Activated T-cell treated with anti-CD3 and anti-CD28 coated beads, Interleukin-2, amount 50 U/mL, for 4 hours (primary cell): ENCODE results near the gene TOMT. TPM values are rescaled to one million over a fixed set of nuclear protein-coding genes. Genes with fewer than 3 reads are reported as not detected.

Experiments used
- ATAC-seq, 2 donors: fragments of 200-7000 bp; cut with Tn5 transposase; one replicate each; pipeline ENCODE4 v1.10.0; 2021
- DNase-seq: peaks from one replicate; pipeline ENCODE4 v3.0.0-alpha.2; 2020
- H3K27me3 Mint-ChIP-seq: one replicate; pipeline ENCODE4 v1.8.0; 2021; ENCODE audit warnings: low read depth, mixed read lengths
- H3K36me3 Mint-ChIP-seq: one replicate; pipeline ENCODE4 v1.8.0; 2022; ENCODE audit warnings: mixed read lengths; ENCODE audit not compliant: insufficient read depth
- H3K4me1 Mint-ChIP-seq: one replicate; pipeline ENCODE4 v1.8.0; 2021; ENCODE audit warnings: low read depth, mixed read lengths
- H3K4me3 Mint-ChIP-seq: one replicate; pipeline ENCODE4 v1.8.0; 2021; ENCODE audit warnings: mild to moderate bottlenecking, moderate library complexity, mixed read lengths
- H3K9me3 Mint-ChIP-seq: one replicate; pipeline ENCODE4 v1.8.0; 2021; ENCODE audit warnings: mixed read lengths
- total RNA-seq, 3 donors: library from RNA; stranded (reverse); gene quantifications; one replicate each; pipeline ENCODE4 v1.2.1, GENCODE V29; 2021

Gene TOMT
- total RNA-seq, 3 donors from 2014 or later = not detected

GRCh38 chr11:72080326-72081183 is 25.2 kb upstream of the TOMT start, which contains the start of the genes LRRC51 and NUMA1:
TSS of gene LRRC51 (plus strand) at chr11:72080850. CDS start at chr11:72089084, 8,234 bp downstream.
TSS of gene NUMA1 (minus strand) at chr11:72080542. CDS start at chr11:72035943, 44,599 bp downstream.
- Mint-ChIP-seq H3K9me3 (no peaks in the 10 kb centered on the region), H3K4me3 (peak within 1 kb of the TSS; percentile 92), H3K27me3 (no peaks in the 10 kb centered on the region), H3K4me1 (peaks cover 36% of the 10 kb centered on the region), H3K36me3 (no peaks in the 10 kb centered on the region)
- ATAC-seq (peak; percentile 96 to 97), DNase-seq (peak; percentile 98)

- H3K36me3 Mint-ChIP-seq = peaks cover 4% of the 10 kb centered on the region
- ATAC-seq (no peak), DNase-seq (no peak)
- no peaks in the 10 kb centered on the region for H3K27me3 Mint-ChIP-seq
- no peaks in the 10 kb centered on the region for H3K9me3 Mint-ChIP-seq
- peak overlapping the region; percentile 92 for H3K4me3 Mint-ChIP-seq
- peaks cover 35% of the 10 kb centered on the region for H3K4me1 Mint-ChIP-seq
Measured at GRCh38 chr11:72081184-72081644, 24.5 kb upstream of the TOMT start.

GRCh38 chr11:72081821-72082453 is 23.8 kb upstream of the TOMT start:
- peak overlapping the region; percentile 92 for H3K4me3 Mint-ChIP-seq
- peaks cover 34% of the 10 kb centered on the region for H3K4me1 Mint-ChIP-seq
- H3K9me3 Mint-ChIP-seq = no peaks in the 10 kb centered on the region
- ATAC-seq = no peak
- H3K36me3 Mint-ChIP-seq = peaks cover 4% of the 10 kb centered on the region
- no peaks in the 10 kb centered on the region for H3K27me3 Mint-ChIP-seq
- no peak for DNase-seq

- H3K36me3 Mint-ChIP-seq = peaks cover 4% of the 10 kb centered on the region
- H3K4me1 Mint-ChIP-seq = peaks cover 28% of the 10 kb centered on the region
- no peak overlapping the region for H3K4me3 Mint-ChIP-seq
- ATAC-seq = no peak
- no peak for DNase-seq
- H3K9me3 Mint-ChIP-seq = no peaks in the 10 kb centered on the region
- H3K27me3 Mint-ChIP-seq = no peaks in the 10 kb centered on the region
Measured at GRCh38 chr11:72083414-72083813, 22.3 kb upstream of the TOMT start.

GRCh38 chr11:72084076-72084475 is 21.6 kb upstream of the TOMT start:
- no peak for ATAC-seq
- Mint-ChIP-seq H3K27me3 (no peaks in the 10 kb centered on the region), H3K4me3 (no peak overlapping the region), H3K36me3 (peaks cover 4% of the 10 kb centered on the region), H3K4me1 (peaks cover 23% of the 10 kb centered on the region), H3K9me3 (no peaks in the 10 kb centered on the region)
- no peak for DNase-seq

DNA sequence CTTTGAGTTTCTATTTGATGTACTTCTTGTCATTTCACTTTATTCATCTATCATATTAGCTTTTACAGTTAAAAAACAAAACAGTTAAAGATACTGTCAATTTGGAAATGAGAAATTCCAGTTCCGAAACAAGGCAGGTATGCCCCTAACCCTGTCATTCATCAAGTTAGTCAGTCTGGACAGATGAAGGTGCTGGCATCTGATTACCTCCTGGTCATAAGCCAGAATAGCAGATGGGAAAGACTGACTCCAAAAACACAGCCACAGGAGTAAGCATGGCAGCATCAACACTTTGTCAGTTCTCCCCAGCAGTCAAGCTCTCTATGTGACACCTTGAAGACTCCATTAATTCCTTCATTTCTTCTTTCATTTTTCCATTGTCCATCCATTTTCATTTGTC is 20.8 kb upstream of the TOMT start:
- Mint-ChIP-seq H3K4me3 (no peak overlapping the region), H3K9me3 (no peaks in the 10 kb centered on the region), H3K36me3 (peaks cover 4% of the 10 kb centered on the region), H3K4me1 (peaks cover 19% of the 10 kb centered on the region), H3K27me3 (no peaks in the 10 kb centered on the region)
- DNase-seq (no peak), ATAC-seq (no peak)

DNA sequence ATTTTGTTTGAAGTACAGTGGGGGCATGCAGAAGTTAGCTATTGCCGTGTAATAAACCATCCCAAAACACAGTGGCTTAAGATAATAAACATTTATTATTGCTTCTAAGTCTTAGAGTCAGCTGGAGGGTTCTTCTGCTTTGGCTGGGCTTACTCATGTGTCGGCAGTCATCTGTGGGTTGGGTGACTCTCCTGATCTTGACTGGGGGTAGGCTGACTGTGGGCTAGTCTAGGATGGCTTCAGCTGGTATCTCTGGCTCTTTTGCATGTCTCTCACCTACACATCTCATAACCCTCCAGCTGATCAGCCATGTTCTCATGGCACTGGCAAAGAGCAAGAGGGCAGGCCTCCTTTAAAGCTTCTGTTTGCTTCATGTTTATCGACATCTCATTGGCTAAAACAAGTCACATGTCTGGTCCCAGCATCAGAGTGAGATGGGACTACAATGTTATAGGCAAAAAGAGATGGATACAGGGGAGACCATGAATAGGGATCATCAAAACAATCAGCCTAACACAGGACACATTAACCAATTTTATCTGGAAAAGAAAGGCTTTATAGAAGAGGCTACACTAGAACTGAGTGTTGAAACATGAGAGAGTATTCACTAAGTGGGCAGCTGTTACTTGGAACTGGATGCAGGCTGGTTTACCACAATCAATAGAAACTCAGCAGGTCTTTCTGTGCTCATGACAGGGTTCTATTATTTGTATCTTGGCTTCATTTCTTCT is 19.9 kb upstream of the TOMT start:
- Mint-ChIP-seq H3K36me3 (peaks cover 4% of the 10 kb centered on the region), H3K4me3 (no peak overlapping the region), H3K9me3 (no peaks in the 10 kb centered on the region), H3K27me3 (no peaks in the 10 kb centered on the region), H3K4me1 (peaks cover 16% of the 10 kb centered on the region)
- no peak for ATAC-seq
- no peak for DNase-seq

- peak in 1 of 2 donors; percentile 33 for ATAC-seq
- no peak for DNase-seq
- H3K4me3 Mint-ChIP-seq = no peak overlapping the region
- H3K4me1 Mint-ChIP-seq = peaks cover 13% of the 10 kb centered on the region
- H3K27me3 Mint-ChIP-seq = no peaks in the 10 kb centered on the region
- no peaks in the 10 kb centered on the region for H3K9me3 Mint-ChIP-seq
- peaks cover 4% of the 10 kb centered on the region for H3K36me3 Mint-ChIP-seq
Measured at GRCh38 chr11:72088076-72088808, 17.5 kb upstream of the TOMT start.

DNA sequence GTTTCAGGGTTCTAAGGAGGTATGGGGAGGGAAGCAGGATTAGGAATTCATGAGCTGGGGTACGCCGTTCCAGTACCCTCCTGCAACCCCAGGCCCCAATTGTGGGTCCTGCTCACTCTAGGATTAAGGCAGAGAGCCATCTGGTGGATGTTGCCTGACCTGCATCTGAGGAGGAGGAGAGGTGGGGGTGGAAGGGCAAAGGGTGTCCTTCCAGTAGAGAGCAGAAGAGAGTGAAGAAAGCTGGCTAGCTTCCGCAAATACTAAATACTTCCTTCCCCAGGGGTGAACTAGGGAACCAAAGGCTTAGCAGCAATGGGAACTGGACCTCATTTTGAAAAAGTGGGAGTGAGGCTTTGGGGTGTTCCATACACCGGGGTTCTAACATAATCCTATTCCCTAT is 14.4 kb upstream of the TOMT start:
- H3K4me3 Mint-ChIP-seq = no peak overlapping the region
- ATAC-seq (peak; percentile 92 to 93), DNase-seq (peak; percentile 68)

GRCh38 chr11:72098741-72099140 is 7.0 kb upstream of the TOMT start:
- DNase-seq (no peak), ATAC-seq (no peak)
- Mint-ChIP-seq H3K9me3 (no peaks in the 10 kb centered on the region), H3K27me3 (no peaks in the 10 kb centered on the region), H3K36me3 (peaks cover 11% of the 10 kb centered on the region), H3K4me3 (no peak overlapping the region), H3K4me1 (peaks cover 28% of the 10 kb centered on the region)

More for the DNA sequence above, 14.4 kb upstream of the TOMT start:
- H3K27me3 Mint-ChIP-seq = no peaks in the 10 kb centered on the region
- no peaks in the 10 kb centered on the region for H3K9me3 Mint-ChIP-seq
- H3K4me1 Mint-ChIP-seq = peaks cover 13% of the 10 kb centered on the region
- no peaks in the 10 kb centered on the region for H3K36me3 Mint-ChIP-seq

GRCh38 chr11:72100009-72100408 is 5.7 kb upstream of the TOMT start:
- Mint-ChIP-seq H3K9me3 (no peaks in the 10 kb centered on the region), H3K4me3 (no peak overlapping the region), H3K27me3 (no peaks in the 10 kb centered on the region), H3K4me1 (peaks cover 37% of the 10 kb centered on the region), H3K36me3 (peaks cover 11% of the 10 kb centered on the region)
- no peak for DNase-seq
- ATAC-seq = no peak

GRCh38 chr11:72100462-72100861 is 5.3 kb upstream of the TOMT start:
- DNase-seq (no peak), ATAC-seq (no peak)
- Mint-ChIP-seq H3K27me3 (no peaks in the 10 kb centered on the region), H3K9me3 (no peaks in the 10 kb centered on the region), H3K4me3 (no peak overlapping the region), H3K4me1 (peaks cover 39% of the 10 kb centered on the region), H3K36me3 (peaks cover 13% of the 10 kb centered on the region)

DNA sequence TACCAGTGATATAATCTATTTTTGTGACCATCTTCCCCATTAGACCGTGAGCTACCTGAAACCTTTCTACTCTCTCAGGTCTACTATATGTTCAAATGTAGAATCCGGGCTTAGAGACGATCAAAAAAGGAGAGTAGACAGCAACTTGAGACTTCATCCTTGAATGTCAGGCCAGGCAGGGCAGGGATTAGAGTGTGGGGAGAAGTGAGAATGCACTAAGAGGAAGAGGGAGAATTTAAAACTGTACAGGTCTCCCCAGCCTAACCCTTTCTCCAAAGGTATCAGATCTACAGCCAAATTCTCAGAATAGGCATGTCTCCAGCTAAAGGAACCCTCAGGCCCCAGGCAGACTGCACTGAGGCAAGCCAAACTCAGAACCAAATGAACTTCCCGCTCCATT is 3.6 kb upstream of the TOMT start:
- no peak for ATAC-seq
- peak overlapping the region; percentile 90 for H3K4me3 Mint-ChIP-seq
- H3K27me3 Mint-ChIP-seq = no peaks in the 10 kb centered on the region
- peaks cover 9% of the 10 kb centered on the region for H3K36me3 Mint-ChIP-seq
- H3K4me1 Mint-ChIP-seq = peaks cover 40% of the 10 kb centered on the region
- no peak for DNase-seq
- no peaks in the 10 kb centered on the region for H3K9me3 Mint-ChIP-seq

GRCh38 chr11:72102631-72102945 is 3.1 kb upstream of the TOMT start:
- Mint-ChIP-seq H3K4me1 (peaks cover 43% of the 10 kb centered on the region), H3K4me3 (peak overlapping the region; percentile 90), H3K36me3 (peaks cover 12% of the 10 kb centered on the region), H3K9me3 (no peaks in the 10 kb centered on the region), H3K27me3 (no peaks in the 10 kb centered on the region)
- ATAC-seq (peak; percentile 8 to 11), DNase-seq (no peak)
